ENCODE measurements around the gene SLX9.

SLX9 gene

GRCh38 chr21:45002381-45003204, 62.8 kb downstream of the SLX9 start:
- no peaks in the 10 kb centered on the region for H3K9me2 ChIP-seq (ENCODE audit: low read depth, low read length)
- H3K36me3 ChIP-seq (ENCODE audit: insufficient read depth, low read length) = no peaks in the 10 kb centered on the region
- H3K4me1 ChIP-seq (ENCODE audit: insufficient read depth, low read length, severe bottlenecking) = no peaks in the 10 kb centered on the region
- H3K4me2 ChIP-seq (ENCODE audit: low read length) = no peak overlapping the region
- no peaks in the 10 kb centered on the region for H4K20me1 ChIP-seq (ENCODE audit: insufficient read depth, low read length)
- H3K79me2 ChIP-seq (ENCODE audit: insufficient read depth, low read length) = no peaks in the 10 kb centered on the region
- H2AFZ ChIP-seq (ENCODE audit: low read length) = no peak overlapping the region
- H3K9me3 ChIP-seq (ENCODE audit: low read length) = no peaks in the 10 kb centered on the region
- no peak overlapping the region for H3K9ac ChIP-seq (ENCODE audit: low read length)
- no peak overlapping the region for H3K27ac ChIP-seq (ENCODE audit: low read depth, low read length, poor library complexity, severe bottlenecking)
- no peak overlapping the region for H3K4me3 ChIP-seq (ENCODE audit: low read depth, low read length, poor library complexity, severe bottlenecking)
- no peak for TF ChIP-seq CTCF (IDR thresholded peaks at IDR 0.05; ENCODE audit: low read length)
- no peak for TF ChIP-seq EZH2 (IDR thresholded peaks at IDR 0.05; ENCODE audit: borderline replicate concordance, low read length)
- no peaks in the 10 kb centered on the region for H3F3A ChIP-seq (ENCODE audit: insufficient read depth, low read length)
- no peaks in the 10 kb centered on the region; the same call in 1 of the 2 replicates for H3K27me3 ChIP-seq (ENCODE audit: insufficient read depth, low read length)

- Histone ChIP-seq H3K27me3 (ENCODE audit: insufficient read depth, low read length) (peaks cover under 1% of the 10 kb centered on the region; the same call in 1 of the 2 replicates), H4K20me1 (ENCODE audit: insufficient read depth, low read length) (no peaks in the 10 kb centered on the region), H3K36me3 (ENCODE audit: insufficient read depth, low read length) (no peaks in the 10 kb centered on the region), H3K4me3 (ENCODE audit: low read depth, low read length, poor library complexity, severe bottlenecking) (no peak overlapping the region), H3K9ac (ENCODE audit: low read length) (no peak overlapping the region), H3K4me1 (ENCODE audit: insufficient read depth, low read length, severe bottlenecking) (no peaks in the 10 kb centered on the region), H3F3A (ENCODE audit: insufficient read depth, low read length) (no peaks in the 10 kb centered on the region), H3K4me2 (ENCODE audit: low read length) (no peak overlapping the region), H3K79me2 (ENCODE audit: insufficient read depth, low read length) (no peaks in the 10 kb centered on the region), H3K27ac (ENCODE audit: low read depth, low read length, poor library complexity, severe bottlenecking) (no peak overlapping the region), H3K9me2 (ENCODE audit: low read depth, low read length) (no peaks in the 10 kb centered on the region), H3K9me3 (ENCODE audit: low read length) (no peaks in the 10 kb centered on the region), H2AFZ (ENCODE audit: low read length) (no peak overlapping the region)
- TF ChIP-seq CTCF (IDR thresholded peaks at IDR 0.05; ENCODE audit: low read length) (no peak), EZH2 (IDR thresholded peaks at IDR 0.05; ENCODE audit: borderline replicate concordance, low read length) (no peak)
These were observed 63.7 kb downstream of the SLX9 start for GRCh38 chr21:45003331-45004058.

DNA sequence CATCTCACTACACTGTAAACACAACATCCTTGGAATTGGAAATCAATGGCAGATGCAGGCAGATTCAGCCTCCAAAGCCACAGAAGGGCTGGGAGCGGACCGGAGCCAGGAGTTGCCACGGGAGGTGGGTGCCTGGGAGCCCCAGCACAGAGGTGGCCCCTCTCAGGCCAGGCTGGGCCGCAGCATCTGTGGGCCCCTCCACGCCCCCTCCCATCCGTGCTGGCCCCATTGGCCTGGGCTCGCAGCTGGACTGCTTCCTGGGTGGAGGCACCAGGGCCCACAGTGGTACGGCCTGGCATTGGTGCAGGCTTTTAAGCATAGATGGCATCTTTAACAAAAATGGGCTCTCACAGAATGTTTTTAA, 64.2 kb downstream of the SLX9 start:
- H3K79me2 ChIP-seq (ENCODE audit: insufficient read depth, low read length) = no peaks in the 10 kb centered on the region
- TF ChIP-seq CTCF (IDR thresholded peaks at IDR 0.05; ENCODE audit: low read length) = no peak
- TF ChIP-seq EZH2 (IDR thresholded peaks at IDR 0.05; ENCODE audit: borderline replicate concordance, low read length) = no peak
- no peaks in the 10 kb centered on the region for H3K9me2 ChIP-seq (ENCODE audit: low read depth, low read length)
- H3K9me3 ChIP-seq (ENCODE audit: low read length) = no peaks in the 10 kb centered on the region
- H4K20me1 ChIP-seq (ENCODE audit: insufficient read depth, low read length) = no peaks in the 10 kb centered on the region
- no peak overlapping the region for H3K27ac ChIP-seq (ENCODE audit: low read depth, low read length, poor library complexity, severe bottlenecking)
- H3K27me3 ChIP-seq (ENCODE audit: insufficient read depth, low read length) = peaks cover 3% of the 10 kb centered on the region; the same call in 1 of the 2 replicates
- H3K9ac ChIP-seq (ENCODE audit: low read length) = no peak overlapping the region
- no peaks in the 10 kb centered on the region for H3F3A ChIP-seq (ENCODE audit: insufficient read depth, low read length)
- no peak overlapping the region for H3K4me3 ChIP-seq (ENCODE audit: low read depth, low read length, poor library complexity, severe bottlenecking)
- no peaks in the 10 kb centered on the region for H3K4me1 ChIP-seq (ENCODE audit: insufficient read depth, low read length, severe bottlenecking)
- no peak overlapping the region for H3K4me2 ChIP-seq (ENCODE audit: low read length)
- no peaks in the 10 kb centered on the region for H3K36me3 ChIP-seq (ENCODE audit: insufficient read depth, low read length)
- no peak overlapping the region for H2AFZ ChIP-seq (ENCODE audit: low read length)
